HUES64 (cell line): Measurements from ENCODE around the gene TMEM176A.

ENCODE experiments used
- H3K27ac ChIP-seq: 2 replicates; pipeline ENCODE4 v1.7.0; 2013; ENCODE audit warnings: low read depth, low read length, inconsistent platforms
- H3K27me3 ChIP-seq: 2 replicates; pipeline ENCODE4 v1.6.1; 2013; ENCODE audit warnings: mild to moderate bottlenecking, low read length; ENCODE audit not compliant: insufficient read depth
- H3K36me3 ChIP-seq: 2 replicates; pipeline ENCODE4 v1.6.1; 2013; ENCODE audit warnings: mild to moderate bottlenecking, low read length; ENCODE audit not compliant: insufficient read depth
- H3K4me1 ChIP-seq: 2 replicates; pipeline ENCODE4 v1.6.1; 2013; ENCODE audit warnings: mild to moderate bottlenecking, low read length, moderate library complexity; ENCODE audit not compliant: insufficient read depth
- H3K4me3 ChIP-seq: 2 replicates; pipeline ENCODE4 v1.5.1; 2013; ENCODE audit warnings: mild to moderate bottlenecking, low read length, moderate library complexity
- H3K9ac ChIP-seq: 2 replicates; pipeline ENCODE4 v1.6.1; 2013; ENCODE audit warnings: mild to moderate bottlenecking, low read depth, low read length
- H3K9me3 ChIP-seq: 2 replicates; pipeline ENCODE4 v1.6.1; 2013; ENCODE audit warnings: low read depth, low read length; ENCODE audit not compliant: insufficient read depth
- WGBS: fragments of 150-250, 120-280 bp; methylation state at CpG from one replicate; pipeline ENCODE4 v1.1.7; 2013; ENCODE audit warnings: missing lambda C conversion rate; 5-methylcytosine and 5-hydroxymethylcytosine counted together

Gene TMEM176A

DNA sequence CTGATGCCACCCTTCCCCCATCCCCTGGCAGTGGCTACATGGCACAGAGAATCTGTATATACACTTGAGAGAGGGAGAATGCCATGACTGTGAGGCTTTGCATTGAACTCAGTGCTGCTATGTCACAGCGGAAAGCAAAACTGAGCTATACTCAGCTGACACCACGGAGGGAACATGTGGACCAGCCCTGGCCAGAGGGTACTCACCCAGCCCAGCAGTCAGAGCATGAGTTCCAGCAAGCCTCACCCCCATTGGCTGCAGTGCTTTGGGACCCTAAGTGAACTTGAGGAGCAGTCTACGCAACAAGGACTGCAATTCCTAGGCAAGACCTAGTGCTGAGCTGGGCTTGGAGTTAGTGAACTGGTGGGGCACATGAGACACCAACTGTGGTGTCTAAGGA lies 41.4 kb downstream of the TMEM176A start:
- H3K4me1 ChIP-seq = no peaks in the 10 kb centered on the region
- no peaks in the 10 kb centered on the region for H3K36me3 ChIP-seq
- no peaks in the 10 kb centered on the region for H3K9me3 ChIP-seq
- no peak overlapping the region for H3K9ac ChIP-seq
- no peak overlapping the region for H3K27ac ChIP-seq
- no peaks in the 10 kb centered on the region; the same call in 1 of the 2 replicates for H3K27me3 ChIP-seq
- H3K4me3 ChIP-seq = no peak overlapping the region
- 95% methylated on average over 3 of the region's 3 CpGs for WGBS

DNA sequence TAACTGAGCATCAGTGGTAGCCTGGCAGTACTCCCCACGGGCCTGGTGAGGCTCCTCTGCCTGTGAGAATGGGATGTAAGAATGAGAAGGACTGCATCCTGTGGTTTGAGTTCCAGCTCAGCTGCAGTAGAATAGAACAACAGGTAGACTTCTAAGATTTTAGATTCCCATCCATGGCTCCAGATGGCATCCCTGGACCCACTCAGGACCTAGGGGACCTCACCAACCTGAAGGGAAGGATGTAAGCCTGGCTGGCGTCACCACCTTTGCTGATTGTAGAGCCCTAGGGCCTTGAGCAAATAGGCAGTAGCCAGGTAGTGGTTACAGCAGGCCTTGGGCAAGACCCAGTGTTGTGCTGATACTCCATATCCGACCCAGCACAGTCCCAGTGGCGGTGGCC lies 42.1 kb downstream of the TMEM176A start:
- Histone ChIP-seq H3K27me3 (no peaks in the 10 kb centered on the region; the same call in 1 of the 2 replicates), H3K4me1 (no peaks in the 10 kb centered on the region), H3K27ac (no peak overlapping the region), H3K9ac (no peak overlapping the region), H3K36me3 (no peaks in the 10 kb centered on the region), H3K9me3 (no peaks in the 10 kb centered on the region), H3K4me3 (no peak overlapping the region)
- WGBS = 83% methylated on average over 4 of the region's 4 CpGs

DNA sequence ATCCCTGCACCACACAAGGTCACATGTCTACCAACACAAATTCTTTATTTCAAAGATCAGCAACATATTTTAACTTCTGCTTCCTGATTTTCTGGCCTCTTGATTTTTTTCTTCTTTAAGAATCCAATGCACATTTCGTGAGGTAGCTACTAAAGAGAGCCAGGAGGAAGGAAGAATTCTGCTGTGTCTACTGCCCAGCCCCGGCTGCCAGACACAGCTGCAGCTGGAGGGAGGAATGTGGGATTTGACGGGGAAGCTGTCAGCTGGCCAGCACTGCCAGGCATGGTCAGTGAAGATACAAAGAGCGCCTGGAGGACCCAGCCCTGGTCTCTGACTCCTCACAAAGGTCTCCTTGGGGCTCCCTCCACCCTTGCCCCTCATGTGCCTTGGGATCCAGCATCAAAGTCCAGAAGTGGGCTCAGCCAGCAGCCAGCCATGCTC lies 44.9 kb downstream of the TMEM176A start:
- H3K36me3 ChIP-seq = no peaks in the 10 kb centered on the region
- 52% methylated on average over 4 of the region's 4 CpGs for WGBS
- H3K9ac ChIP-seq = no peak overlapping the region

DNA sequence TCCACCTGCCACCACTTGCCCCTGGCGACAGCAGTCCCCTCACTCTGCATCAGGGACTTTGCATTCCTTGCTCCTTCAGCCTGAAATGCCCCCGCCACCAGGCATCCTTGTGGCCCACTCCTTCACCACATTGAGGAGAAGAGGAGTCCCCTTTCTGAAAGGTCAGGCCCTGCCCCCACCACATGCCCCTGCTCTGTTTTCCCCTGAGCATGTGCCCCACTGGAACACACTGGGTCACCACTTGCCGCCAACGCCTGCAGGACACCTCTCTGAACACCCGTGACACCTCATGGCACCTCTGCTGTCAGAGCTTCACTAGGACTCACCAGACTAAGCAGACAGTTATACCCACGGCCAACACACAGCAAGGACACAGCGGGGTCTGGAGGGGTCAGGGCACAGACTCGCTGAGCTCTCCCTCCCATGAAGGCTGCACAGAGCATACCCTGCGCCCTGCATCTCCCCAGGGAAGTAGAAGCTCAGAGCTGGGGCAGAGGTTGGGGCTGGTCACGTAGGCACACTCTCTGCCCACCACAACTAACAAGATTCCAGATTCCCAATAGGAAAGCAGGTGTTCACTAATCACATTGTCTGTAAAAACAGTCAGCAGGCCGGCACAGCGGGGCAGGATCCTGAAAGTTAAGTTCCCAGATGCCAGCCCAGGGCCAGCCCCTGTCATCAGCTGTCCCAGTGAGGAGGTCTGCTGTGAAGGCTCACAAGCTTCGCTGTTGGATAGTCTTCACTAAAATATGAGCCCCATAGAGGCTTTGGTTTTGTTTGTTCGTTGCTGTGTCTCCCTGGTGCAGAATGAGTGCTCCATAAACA lies 45.9 kb downstream of the TMEM176A start:
- no peak overlapping the region for H3K27ac ChIP-seq
- no peaks in the 10 kb centered on the region; the same call in 1 of the 2 replicates for H3K27me3 ChIP-seq

More for the DNA sequence above, 44.9 kb downstream of the TMEM176A start:
- no peak overlapping the region for H3K4me3 ChIP-seq
- H3K9me3 ChIP-seq = no peaks in the 10 kb centered on the region
- no peak overlapping the region for H3K27ac ChIP-seq
- no peaks in the 10 kb centered on the region for H3K4me1 ChIP-seq
- H3K27me3 ChIP-seq = no peaks in the 10 kb centered on the region; the same call in 1 of the 2 replicates

DNA sequence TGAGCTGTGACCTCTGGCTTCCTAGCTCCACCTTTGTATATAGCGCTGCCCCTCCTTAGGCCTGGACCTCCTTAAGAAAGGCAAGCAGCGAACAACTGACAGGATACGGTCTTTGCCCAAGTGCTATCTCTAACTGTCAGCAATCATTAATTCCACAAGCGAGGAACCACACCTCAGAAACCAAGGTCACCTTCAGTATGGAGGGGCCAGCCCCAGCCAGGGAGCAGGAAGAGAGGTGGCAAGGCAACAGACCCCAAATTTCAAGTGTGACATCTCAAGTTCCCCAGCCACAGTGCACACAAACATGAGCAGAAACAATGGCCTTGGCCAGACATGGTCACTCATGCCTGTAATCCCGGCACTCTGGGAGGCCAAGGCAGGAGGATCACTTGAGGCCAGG lies 47.0 kb downstream of the TMEM176A start:
- H3K36me3 ChIP-seq = no peaks in the 10 kb centered on the region
- no peaks in the 10 kb centered on the region for H3K9me3 ChIP-seq
- no peak overlapping the region for H3K4me3 ChIP-seq
- no peaks in the 10 kb centered on the region; the same call in 1 of the 2 replicates for H3K27me3 ChIP-seq
- no peak overlapping the region for H3K9ac ChIP-seq
- no peak overlapping the region for H3K27ac ChIP-seq
- no peaks in the 10 kb centered on the region for H3K4me1 ChIP-seq
- WGBS = 90% methylated on average over 5 of the region's 5 CpGs

More for the DNA sequence above, 45.9 kb downstream of the TMEM176A start:
- Histone ChIP-seq H3K4me3 (no peak overlapping the region), H3K9me3 (no peaks in the 10 kb centered on the region), H3K4me1 (no peaks in the 10 kb centered on the region), H3K36me3 (no peaks in the 10 kb centered on the region), H3K9ac (no peak overlapping the region)
- WGBS = 91% methylated on average over 14 of the region's 14 CpGs

DNA sequence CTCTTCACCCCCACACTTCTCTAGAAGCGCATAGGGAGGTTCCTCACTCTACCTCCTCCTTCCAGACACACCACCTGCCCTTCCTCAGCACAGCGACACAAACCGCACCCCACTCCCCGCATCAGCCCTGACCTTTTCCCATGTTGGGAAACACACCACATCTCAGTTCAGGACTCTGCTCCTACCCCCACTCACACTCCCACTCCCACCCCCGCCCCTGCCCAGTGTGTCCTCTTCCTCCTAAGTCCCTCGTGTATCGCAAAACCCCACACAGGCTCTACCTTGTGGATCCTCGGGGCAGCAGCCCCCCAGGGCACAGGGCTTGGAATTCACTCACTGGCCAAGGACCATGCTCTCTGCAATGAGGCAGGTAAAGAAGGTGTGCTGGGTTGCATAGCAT lies 47.5 kb downstream of the TMEM176A start:
- no peaks in the 10 kb centered on the region for H3K4me1 ChIP-seq
- H3K4me3 ChIP-seq = no peak overlapping the region
- no peak overlapping the region for H3K27ac ChIP-seq
- no peaks in the 10 kb centered on the region; the same call in 1 of the 2 replicates for H3K27me3 ChIP-seq
- 92% methylated on average over 8 of the region's 8 CpGs for WGBS
- H3K36me3 ChIP-seq = no peaks in the 10 kb centered on the region
- no peaks in the 10 kb centered on the region for H3K9me3 ChIP-seq
- no peak overlapping the region for H3K9ac ChIP-seq

DNA sequence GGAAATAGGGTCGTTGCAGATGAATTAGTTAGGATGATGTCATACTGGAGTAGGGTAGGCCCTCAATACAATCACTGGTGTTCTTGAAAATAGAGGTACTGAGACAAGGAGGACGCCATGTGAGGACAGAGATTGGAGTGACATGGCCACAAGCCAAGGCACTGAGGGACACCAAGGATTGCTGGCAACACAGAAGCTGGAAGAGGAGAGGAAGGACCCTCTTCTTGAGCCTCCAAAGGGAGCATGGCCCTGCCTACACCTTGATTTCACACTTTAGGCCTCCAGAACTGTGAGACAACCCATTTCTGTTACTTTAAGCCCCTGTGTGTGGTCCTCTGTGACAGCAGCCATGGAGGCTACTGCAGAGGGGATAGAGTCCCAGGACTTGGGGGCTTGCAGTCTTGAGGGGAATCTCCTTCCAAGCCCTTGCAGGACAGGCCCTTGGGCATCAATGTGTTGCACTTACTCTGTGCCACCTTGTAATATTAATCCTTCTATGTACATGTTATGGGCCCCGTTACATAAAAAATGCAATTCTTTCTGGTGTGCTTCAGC lies 48.1 kb downstream of the TMEM176A start:
- 86% methylated on average over 3 of the region's 3 CpGs for WGBS
- Histone ChIP-seq H3K27me3 (no peaks in the 10 kb centered on the region; the same call in 1 of the 2 replicates), H3K9me3 (no peaks in the 10 kb centered on the region), H3K4me3 (no peak overlapping the region), H3K9ac (no peak overlapping the region), H3K36me3 (no peaks in the 10 kb centered on the region), H3K27ac (no peak overlapping the region), H3K4me1 (no peaks in the 10 kb centered on the region)

DNA sequence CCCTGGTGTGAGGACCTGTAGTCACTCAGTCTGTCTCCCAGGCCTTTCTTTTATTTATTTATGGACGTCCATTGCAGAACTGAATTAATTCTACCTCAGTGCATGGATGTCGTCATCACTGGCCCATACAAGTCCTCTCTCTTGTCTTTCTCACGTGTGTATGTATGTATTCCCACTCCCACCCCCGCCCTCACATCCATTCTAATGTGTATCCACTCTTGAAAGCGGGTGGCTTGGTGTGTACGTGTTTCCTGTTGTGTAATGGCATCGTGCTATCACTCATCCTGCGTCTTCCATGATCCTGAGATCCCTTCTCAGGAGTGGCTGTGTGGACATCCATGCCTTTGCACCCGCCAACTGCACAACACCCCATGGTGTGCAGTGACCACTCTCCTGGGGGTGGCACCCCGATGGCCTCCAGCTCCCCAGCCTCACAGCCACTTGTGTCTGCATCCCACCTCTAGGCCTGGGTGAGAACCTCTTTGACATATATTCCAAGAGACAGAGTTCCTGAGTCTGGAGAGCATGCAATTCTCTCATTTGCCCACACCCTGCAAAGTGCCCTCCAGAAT lies 48.7 kb downstream of the TMEM176A start:
- no peaks in the 10 kb centered on the region for H3K36me3 ChIP-seq
- H3K9me3 ChIP-seq = no peaks in the 10 kb centered on the region
- no peak overlapping the region for H3K27ac ChIP-seq
- 92% methylated on average over 10 of the region's 10 CpGs for WGBS
- H3K9ac ChIP-seq = no peak overlapping the region
- no peak overlapping the region for H3K4me3 ChIP-seq
- no peaks in the 10 kb centered on the region for H3K4me1 ChIP-seq
- H3K27me3 ChIP-seq = no peaks in the 10 kb centered on the region; the same call in 1 of the 2 replicates

DNA sequence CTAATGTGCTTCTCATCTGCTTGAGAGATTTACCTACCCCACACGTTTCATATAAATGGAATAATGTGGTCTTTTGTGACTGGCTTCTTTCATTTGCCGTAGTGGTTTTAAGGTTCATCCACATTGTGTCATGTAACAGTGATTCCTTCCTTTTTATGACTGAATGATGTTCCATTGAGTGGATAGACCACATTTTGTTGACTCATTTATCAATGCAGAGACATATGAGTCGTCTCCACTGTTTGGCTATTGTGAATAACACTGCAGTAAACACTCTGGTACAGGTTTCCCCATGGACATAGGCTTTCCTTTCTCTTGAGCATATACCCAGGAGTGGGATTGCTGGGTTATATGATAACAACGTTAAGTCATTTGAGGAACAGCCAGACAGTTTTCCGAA lies 49.7 kb downstream of the TMEM176A start:
- Histone ChIP-seq H3K4me3 (no peak overlapping the region), H3K9ac (no peak overlapping the region), H3K27me3 (no peaks in the 10 kb centered on the region; the same call in 1 of the 2 replicates), H3K9me3 (no peaks in the 10 kb centered on the region), H3K4me1 (no peaks in the 10 kb centered on the region), H3K36me3 (no peaks in the 10 kb centered on the region), H3K27ac (no peak overlapping the region)
- WGBS = 91% methylated on average over 4 of the region's 5 CpGs

DNA sequence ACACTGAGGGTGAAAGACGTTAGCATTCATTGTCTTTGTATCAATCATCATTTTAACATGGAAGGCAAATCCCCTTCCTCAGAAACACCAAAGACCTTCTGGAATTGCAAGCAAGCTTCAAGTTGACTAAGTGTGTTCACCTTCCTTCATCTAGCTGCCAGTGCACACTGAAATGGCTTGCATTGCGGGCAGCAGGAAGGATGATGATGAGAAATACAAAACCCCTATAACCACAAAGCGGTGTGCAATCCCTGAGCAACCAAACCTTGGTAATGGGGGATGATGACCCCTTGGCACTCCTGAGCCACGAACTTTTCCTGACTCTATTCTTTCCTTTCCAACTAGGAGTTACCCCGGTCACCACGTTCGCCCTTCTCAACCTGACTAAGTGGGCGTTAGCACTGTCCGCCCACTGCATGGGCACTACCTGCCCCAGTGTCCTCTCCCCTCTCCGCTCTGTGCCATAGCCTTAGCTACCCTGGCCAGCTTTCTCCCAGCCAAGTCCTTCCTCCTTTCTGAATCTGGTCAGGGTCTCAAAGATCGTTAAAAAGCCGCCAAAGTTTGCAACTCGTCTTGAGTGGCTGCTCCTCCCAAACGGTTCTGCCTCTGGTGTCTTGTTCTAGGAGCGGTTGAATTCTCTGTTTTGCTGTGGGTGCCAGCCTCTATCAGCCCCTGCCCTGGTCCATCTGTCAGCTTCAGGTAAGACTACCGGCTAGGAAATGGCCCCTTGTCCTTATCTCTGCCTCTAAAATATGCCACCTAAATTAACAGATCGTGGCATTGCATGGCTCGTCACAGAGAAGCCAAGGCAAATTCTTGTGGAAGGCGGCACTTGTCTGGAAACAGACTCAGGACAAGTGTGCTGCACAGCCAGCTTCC lies 51.2 kb downstream of the TMEM176A start:
- H3K27me3 ChIP-seq = no peaks in the 10 kb centered on the region
- H3K9me3 ChIP-seq = no peaks in the 10 kb centered on the region
- H3K4me3 ChIP-seq = no peak overlapping the region
- H3K4me1 ChIP-seq = no peaks in the 10 kb centered on the region
- no peak overlapping the region for H3K27ac ChIP-seq
- H3K36me3 ChIP-seq = no peaks in the 10 kb centered on the region
- H3K9ac ChIP-seq = no peak overlapping the region
- WGBS = 88% methylated on average over 18 of the region's 19 CpGs
